ENCODE results near the gene CABLES2. TPM values are rescaled to one million over a fixed set of nuclear protein-coding genes. Genes with fewer than 3 reads are reported as not detected.
A peak's percentile ranks its signal among the peaks of the same experiment; 100 is the strongest.

The CABLES2 gene
- polyA plus RNA-seq, 2 of the 4 experiments (the other 2 are of a cell fraction): 3.9 to 7.7 TPM

GRCh38 chr20:62357681-62358080, 49.4 kb downstream of the CABLES2 start:
- Histone ChIP-seq H3K4me1 (peaks cover 98% of the 10 kb centered on the region), H3K9me3 (no peaks in the 10 kb centered on the region), H3K27ac (peak overlapping the region; percentile 97 to 99), H3K4me3 (peak overlapping the region; percentile 41; the same call in 2 of the 3 replicates), H3K4me2 (peak overlapping the region; percentile 91)
- no peak for FAIRE-seq
- ChIA-PET POLR2A (interaction anchor here (1.4 to 4.9 kb wide), 3 partner anchors 10 to 54 kb away, joined by 3 to 61 read pairs (median 4); partner anchors contain the start of gene LAMA5), CTCF (interaction anchor here (0.7 to 5.5 kb wide), 6 partner anchors 10 to 50 kb away, joined by 3 to 94 read pairs (median 12); partner anchors contain the start of gene LAMA5)
- 38% methylated on average over 6 of the region's 7 CpGs for WGBS (ENCODE audit: missing lambda C conversion rate)
- no peak for TF ChIP-seq GATA3 (IDR thresholded peaks at IDR 0.05; ENCODE audit: borderline replicate concordance)
- no peak for TF ChIP-seq EHMT2 (IDR thresholded peaks at IDR 0.05; ENCODE audit: low read depth)
- TF ChIP-seq TP53 (CRISPR knock-in tag; IDR thresholded peaks at IDR 0.05): no peak
- TF ChIP-seq CBX2 (IDR thresholded peaks at IDR 0.05; ENCODE audit: borderline replicate concordance, low read depth): no peak
- no peak for TF ChIP-seq FOSB (CRISPR knock-in tag; IDR thresholded peaks at IDR 0.05)
- TF ChIP-seq CBX8 (IDR thresholded peaks at IDR 0.05): no peak
- TF ChIP-seq MAFK (IDR thresholded peaks at IDR 0.05; ENCODE audit: partially characterized antibody): no peak
- TF ChIP-seq E2F6 (IDR thresholded peaks at IDR 0.05; ENCODE audit: borderline replicate concordance, low read depth): no peak
- TF ChIP-seq JUN (IDR thresholded peaks at IDR 0.05): no peak
- TF ChIP-seq USF2 (IDR thresholded peaks at IDR 0.05): no peak
- TF ChIP-seq CHD4 (IDR thresholded peaks at IDR 0.05; ENCODE audit: borderline replicate concordance): no peak
- DNase-seq (ENCODE audit: low read depth in 1 of 2, low spot score in 1 of 2): no peak
- no peak for ATAC-seq

- FAIRE-seq (no peak), ATAC-seq (peak in 1 of 2 experiments; percentile 7; a peak in 3 of 6 replicates), DNase-seq (ENCODE audit: low read depth in 1 of 2, low spot score in 1 of 2) (peak in 1 of 2 experiments; percentile 77)
- TF ChIP-seq HOXA7 (CRISPR knock-in tag; IDR thresholded peaks at IDR 0.05) (no peak), TP53 (CRISPR knock-in tag; IDR thresholded peaks at IDR 0.05) (no peak), MAZ (IDR thresholded peaks at IDR 0.05; ENCODE audit: borderline replicate concordance, low read depth, low read length) (no peak), ATOH8 (CRISPR knock-in tag; IDR thresholded peaks at IDR 0.05; ENCODE audit: low read depth) (peak; percentile 11; the same call in 1 of the 2 replicates), EHF (CRISPR knock-in tag; IDR thresholded peaks at IDR 0.05) (peak; percentile 47; the same call in 1 of the 2 replicates), FOSL2 (IDR thresholded peaks at IDR 0.05) (no peak), FOSL2 (CRISPR knock-in tag; IDR thresholded peaks at IDR 0.05) (peak; percentile 79), EHMT2 (IDR thresholded peaks at IDR 0.05; ENCODE audit: low read depth) (no peak), HDAC2 (IDR thresholded peaks at IDR 0.05) (no peak), MYC (IDR thresholded peaks at IDR 0.05; ENCODE audit: borderline replicate concordance, low read length) (0 out of 2 replicates have a peak, but pooled peaks have one; percentile 20), GATA3 (IDR thresholded peaks at IDR 0.05; ENCODE audit: borderline replicate concordance) (no peak; the same call in 1 of the 2 replicates), KDM1A (IDR thresholded peaks at IDR 0.05; ENCODE audit: low read depth) (no peak), EP300 (IDR thresholded peaks at IDR 0.05) (peak in 1 of 2 experiments; percentile 46; a peak in 1 of 5 replicates), POLR2A (IDR thresholded peaks at IDR 0.05; ENCODE audit: low read length) (0 out of 2 replicates have a peak, but pooled peaks have one; percentile 20), HOXB5 (CRISPR knock-in tag; IDR thresholded peaks at IDR 0.05) (peak; percentile 61; the same call in 1 of the 2 replicates), MAX (IDR thresholded peaks at IDR 0.05) (peak; percentile 50), FOSB (CRISPR knock-in tag; IDR thresholded peaks at IDR 0.05) (no peak), JUNB (IDR thresholded peaks at IDR 0.05) (peak; percentile 49; the same call in 1 of the 2 replicates), RAD21 (conservative IDR thresholded peaks at IDR 0.05 in 1 of 2, IDR thresholded peaks at IDR 0.05 in 1 of 2) (peak in 1 of 2 experiments; percentile 12; a peak in 1 of 5 replicates)
- no peaks in the 10 kb centered on the region for H3K9me3 ChIP-seq
- peak overlapping the region; percentile 97 to 99 for H3K27ac ChIP-seq
- peak overlapping the region; percentile 41; the same call in 2 of the 3 replicates for H3K4me3 ChIP-seq
- H3K4me2 ChIP-seq: peak overlapping the region; percentile 91
- POLR2A ChIA-PET: interaction anchor here (1.4 to 4.9 kb wide), 3 partner anchors 10 to 53 kb away, joined by 3 to 61 read pairs (median 4); partner anchors contain the start of gene LAMA5
- CTCF ChIA-PET: interaction anchor here (0.7 to 5.5 kb wide), 9 partner anchors 10 to 50 kb away, joined by 3 to 94 read pairs (median 16); partner anchors contain the start of gene LAMA5
- H3K4me1 ChIP-seq: peaks cover 98% of the 10 kb centered on the region
- 6% methylated on average over 11 of the region's 25 CpGs for WGBS (ENCODE audit: missing lambda C conversion rate)
Observed at GRCh38 chr20:62357187-62357667, 49.9 kb downstream of the CABLES2 start.
